Hematopoietic multipotent progenitor cell treated with erythropoietin and hydrocortisone succinate and interleukin-3 and kit ligand, for 17 days (in vitro differentiated cells): ENCODE results near the gene MTM1.

Experiments used
- DNase-seq: peaks from one replicate; pipeline ENCODE4 v3.0.0-alpha.2; 2015; ENCODE audit warnings: low spot score

MTM1 gene

GRCh38 chrX:150602743-150603142 is 34.3 kb downstream of the MTM1 start:
- no peak for DNase-seq

DNA sequence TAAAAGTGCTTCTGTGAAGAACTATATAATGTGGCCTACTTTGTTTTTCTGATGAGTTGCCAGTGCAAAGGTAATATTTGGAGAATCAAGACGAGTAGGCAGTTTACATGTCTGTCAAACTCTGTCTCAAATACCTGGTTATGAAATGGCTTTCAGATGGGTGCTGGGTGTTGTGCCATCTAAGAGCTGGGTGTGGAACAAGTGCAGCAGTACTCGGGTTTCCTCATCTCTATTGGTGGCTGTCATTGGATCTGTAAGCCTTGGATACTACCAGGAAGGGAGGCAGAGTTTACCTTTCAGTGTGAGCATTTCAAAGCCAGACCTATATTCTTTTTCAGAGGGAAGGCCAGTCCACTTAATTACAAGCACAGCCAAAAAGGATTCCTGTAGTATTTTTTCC is 37.2 kb downstream of the MTM1 start:
- no peak for DNase-seq

DNA sequence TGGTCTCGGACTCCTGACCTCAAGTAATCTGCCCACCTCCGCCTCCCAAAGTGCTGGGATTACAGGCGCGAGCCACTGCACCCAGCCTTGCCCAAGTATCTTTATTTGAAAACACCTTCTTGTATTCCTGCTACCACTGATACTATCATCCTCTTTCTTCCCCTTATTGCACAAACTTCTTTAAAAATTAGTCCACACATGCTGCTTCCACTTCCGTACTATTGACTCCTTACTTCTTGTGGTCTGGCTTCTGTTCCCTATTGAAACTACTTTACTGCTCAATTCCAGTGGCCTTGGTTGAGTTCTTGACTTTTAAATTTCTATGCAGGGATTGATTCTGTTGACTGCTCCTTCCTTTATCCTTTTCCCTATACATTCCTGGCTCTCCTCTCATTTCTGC is 38.8 kb downstream of the MTM1 start:
- no peak for DNase-seq

DNA sequence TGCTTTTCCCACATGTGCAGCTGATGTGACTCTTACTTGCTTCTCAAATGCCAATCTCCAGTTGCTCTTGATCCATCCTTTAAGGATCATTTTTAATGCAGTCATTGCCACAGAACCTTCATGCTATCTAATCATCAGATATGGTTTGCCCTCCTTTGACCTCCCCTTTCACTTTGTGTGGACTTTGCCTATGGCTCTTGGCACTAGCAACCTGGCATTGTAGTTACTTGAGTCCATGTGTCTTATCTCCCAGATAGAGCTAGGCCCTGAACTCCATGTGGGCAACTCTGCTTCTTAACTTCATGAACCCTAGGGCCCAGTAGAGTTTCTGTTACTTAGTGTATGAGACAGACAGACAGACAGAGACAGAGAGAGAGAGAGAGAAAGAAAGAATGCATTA is 41.6 kb downstream of the MTM1 start:
- no peak for DNase-seq

DNA sequence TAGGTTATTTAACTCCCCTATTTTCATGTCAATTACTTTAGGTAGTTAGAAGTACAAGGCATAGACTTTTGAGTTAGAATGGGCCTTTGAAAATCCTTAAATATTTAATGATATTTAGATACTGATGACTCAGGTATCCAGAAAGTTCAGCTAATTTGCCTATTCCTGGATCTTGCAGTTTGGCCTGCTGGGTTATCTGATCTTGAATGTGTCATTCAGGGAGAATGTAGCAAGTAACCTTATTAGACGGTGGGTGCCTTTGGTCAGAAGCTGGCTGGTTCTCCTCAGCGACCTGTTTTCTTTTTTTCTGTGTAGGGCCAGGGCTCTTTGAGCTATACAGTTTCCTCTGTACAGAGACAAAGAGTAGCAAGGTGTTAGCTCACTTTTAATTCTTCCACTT is 42.0 kb downstream of the MTM1 start:
- no peak for DNase-seq

DNA sequence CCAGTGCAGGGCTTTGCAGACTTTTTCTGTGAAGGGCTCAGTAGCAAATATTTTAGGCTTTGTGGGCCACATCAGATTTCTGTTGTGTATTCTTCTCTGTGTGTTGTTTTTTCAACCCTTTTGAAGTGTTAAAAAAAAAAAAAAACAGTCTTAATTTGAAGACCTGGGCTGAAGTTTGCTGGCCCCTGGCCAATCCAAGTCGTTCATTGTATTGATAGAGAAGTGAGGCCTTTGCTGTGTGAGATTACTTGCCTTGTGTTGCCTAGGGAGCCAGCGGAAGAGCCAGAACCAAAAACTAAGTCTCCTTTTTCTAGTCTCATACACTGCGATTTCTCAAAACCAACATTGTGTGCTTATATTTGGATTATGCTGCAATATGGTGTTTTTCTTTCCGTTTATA is 46.9 kb downstream of the MTM1 start:
- no peak for DNase-seq

- DNase-seq = no peak
Observed at GRCh38 chrX:150616179-150616862, 47.9 kb downstream of the MTM1 start.

DNA sequence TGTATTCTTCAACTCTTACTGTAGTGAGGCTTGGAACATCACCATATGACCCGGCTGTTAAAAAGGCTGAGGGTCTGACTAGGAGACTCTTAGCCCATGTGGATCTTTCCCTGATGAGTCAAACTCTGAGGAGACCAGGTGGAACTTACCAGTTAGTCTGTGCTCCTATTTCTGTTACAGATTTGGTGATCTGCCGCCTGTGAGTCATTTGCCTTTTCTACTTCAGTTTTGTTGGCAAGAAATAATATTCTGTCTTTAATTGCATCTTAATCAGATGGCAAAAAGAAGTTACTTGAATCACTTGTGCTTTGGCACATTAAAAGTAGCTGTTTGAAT is 48.4 kb downstream of the MTM1 start:
- no peak for DNase-seq

DNA sequence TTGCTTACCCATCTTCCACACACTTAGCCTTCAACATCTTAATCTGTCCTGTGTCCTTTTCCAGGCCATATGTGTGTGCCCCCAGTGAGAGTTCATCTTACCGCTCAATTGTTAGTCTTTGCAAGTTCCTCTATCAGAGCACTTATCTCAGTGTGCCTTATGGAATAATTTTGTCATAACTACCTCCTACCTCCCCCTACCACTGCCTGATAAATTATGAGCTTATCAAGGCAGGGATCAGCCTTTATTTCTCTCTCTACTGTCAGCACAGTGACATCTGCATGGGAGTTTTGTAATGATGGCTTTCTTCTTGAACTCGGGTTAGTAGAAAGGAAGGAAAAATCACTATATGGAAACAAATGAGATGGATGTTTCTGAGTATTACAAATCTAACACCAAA is 53.2 kb downstream of the MTM1 start:
- no peak for DNase-seq

DNA sequence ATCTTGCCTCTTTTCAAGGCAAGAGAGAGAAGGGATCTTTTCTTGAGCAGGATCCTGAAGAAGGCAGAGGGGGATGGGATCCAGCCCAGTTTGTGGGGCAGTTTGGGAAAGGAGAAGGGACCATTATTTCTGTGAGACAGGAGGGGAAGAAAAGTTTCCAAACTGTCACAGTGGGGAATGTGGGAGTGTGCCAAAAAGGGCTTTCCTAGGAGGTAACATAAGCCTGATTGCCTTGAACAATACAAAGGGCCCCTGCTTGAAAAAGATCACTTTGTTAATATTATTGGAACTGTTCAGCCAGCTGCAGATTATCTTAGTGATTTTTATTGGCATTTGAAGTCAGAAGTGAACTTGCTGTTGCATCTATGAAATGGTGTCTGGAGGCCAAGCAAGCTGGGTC is 55.2 kb downstream of the MTM1 start:
- no peak for DNase-seq

DNA sequence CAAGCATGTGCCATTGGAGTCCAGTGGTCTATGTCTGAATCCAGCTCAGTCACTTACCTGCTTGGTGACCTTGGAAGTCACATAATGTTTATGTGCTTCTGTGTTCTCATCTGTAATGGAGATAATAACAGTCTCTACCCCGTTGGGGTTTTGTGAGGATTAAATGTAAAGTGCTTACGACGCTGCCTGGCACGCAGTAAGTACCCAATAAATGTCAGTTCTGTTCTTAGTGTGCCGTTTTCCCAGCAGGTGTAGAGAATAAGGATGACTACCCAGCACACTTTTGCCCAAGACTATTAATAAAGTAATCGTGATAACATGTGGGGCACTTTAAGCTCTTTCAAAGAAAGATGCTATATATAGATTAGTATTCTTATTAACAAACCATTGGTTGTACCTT is 56.7 kb downstream of the MTM1 start:
- DNase-seq = no peak

GRCh38 chrX:150625875-150626274 is 57.5 kb downstream of the MTM1 start:
- no peak for DNase-seq

GRCh38 chrX:150627957-150628356 is 59.5 kb downstream of the MTM1 start:
- DNase-seq = no peak

DNA sequence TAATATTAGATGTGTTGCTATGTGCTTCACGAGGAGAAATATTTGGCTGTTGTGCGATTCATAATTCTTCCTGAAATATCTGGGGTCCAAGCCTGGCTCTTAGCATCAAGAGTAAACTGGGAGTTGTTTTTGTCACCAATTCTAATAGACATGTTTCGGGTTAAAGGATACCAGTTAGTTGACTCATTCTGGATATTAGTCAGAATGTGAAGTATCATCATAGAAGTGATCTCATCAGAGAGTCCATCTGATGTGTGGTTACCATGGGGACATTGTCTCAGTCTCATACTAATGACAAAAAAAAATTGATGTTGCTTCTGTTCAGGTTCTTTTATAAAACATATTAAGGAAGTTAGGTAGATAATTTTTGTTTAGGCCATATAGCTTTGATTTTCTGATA is 67.5 kb downstream of the MTM1 start:
- no peak for DNase-seq

DNA sequence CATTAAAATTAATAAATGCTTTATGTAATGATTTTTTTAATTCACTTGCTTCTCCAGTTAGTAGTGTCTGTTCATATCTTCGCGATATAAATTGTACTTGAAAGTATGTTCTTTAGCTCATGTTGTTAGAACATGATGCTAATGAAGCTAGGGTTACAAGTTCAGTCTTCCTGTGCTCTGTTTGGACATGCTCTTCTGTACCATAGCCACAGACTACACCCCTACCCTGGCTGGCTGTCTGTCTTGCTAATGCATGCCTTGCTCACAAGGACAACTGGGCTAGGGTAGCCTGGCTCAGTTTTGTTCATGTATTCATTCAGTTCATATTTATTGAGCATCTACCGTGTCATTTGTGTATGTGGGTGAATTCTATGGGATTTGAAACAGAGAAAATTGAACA is 74.0 kb downstream of the MTM1 start:
- no peak for DNase-seq

- DNase-seq = no peak
Observed at GRCh38 chrX:150643271-150643670, 74.8 kb downstream of the MTM1 start.

DNA sequence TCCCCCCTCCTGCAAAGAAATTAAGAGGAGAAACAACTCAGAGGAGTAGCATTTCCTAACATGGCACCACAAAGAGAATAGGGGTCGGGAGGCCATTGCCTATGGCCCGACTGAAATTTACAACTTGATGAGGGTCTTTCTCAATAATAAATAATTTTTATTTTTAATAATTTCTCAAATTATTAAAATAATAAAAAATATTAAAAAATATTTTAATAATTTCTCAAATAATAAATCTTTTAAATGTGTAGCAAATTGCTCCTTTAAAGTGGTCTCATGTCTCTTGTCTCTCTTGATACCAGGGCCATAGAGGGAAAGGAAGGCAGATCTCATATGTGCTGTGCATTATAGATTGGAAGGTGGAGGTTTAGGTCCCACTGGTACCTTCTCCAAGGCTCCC is 75.5 kb downstream of the MTM1 start:
- DNase-seq = no peak

GRCh38 chrX:150644422-150644821 is 76.0 kb downstream of the MTM1 start:
- DNase-seq = no peak

DNA sequence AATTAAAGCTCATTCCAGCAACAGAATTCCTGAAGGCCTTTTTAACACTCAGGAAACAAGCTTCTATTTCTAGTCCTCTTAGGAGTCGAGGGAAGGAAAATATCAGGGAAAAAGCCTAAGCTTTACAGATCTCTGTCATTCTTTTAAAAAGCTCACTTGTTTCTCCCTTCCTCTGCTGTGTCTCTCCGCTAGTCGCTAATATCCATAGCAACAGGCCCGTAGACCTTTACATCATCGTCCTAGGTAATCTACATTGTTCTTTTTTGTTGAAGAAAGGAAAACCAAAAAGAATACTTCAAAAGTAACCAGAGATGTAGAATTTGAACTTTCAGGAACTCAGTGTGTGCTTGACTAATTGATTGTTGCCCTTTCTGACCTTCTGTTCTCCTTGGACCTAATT is 78.9 kb downstream of the MTM1 start:
- no peak for DNase-seq

GRCh38 chrX:150648296-150648940 is 80.0 kb downstream of the MTM1 start:
- DNase-seq = no peak

DNA sequence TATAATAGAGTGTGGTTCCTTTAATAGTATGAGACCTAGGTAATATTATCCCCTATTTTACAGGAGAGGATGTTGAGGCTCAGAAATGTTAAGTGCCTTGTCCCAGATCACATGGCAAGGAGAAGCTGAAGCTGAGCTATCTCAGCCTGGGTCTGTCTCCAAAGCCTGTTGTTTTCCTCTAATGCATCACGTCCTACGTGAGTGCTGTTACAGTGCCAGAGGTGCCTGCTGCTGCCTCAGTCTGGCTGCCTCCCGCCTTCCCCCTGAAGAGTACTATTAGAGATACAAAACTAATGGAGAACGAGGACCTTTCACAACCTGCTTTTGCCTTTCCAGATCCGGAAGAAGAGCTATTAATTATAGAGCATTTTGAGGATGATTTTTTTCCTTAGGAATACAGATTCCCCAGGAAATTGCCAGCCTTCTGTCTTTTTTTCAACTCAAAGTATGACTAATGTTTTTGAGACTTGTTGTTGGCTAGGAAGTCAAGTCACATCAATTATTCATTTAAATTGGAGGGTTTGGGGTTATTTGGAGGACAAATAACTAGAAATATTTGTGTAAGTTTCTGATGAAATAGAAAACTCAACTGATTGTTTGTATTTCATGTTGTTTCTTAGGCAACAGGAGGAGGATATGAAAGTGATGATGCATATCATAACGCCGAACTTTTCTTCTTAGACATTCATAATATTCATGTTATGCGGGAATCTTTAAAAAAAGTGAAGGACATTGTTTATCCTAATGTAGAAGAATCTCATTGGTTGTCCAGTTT is 80.9 kb downstream of the MTM1 start:
- no peak for DNase-seq

DNA sequence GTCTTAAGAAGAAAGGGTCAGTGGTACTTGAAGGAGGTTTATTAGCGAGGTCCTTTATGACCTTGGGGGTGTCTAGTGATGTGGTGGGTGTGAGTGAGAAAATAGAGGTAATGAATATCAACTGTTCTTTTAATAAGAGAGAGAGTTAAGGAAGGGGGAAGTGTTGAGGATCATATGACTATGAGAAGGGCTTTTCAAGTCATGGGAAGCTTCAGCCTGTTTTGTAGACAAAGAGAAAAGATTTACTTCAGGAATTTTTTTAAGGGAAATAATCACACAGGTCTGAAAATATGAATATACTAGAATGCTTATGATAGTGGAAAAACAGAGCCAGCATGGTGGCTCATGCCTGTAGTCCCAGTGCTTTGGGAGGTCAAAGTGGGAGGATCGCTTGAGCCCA is 83.5 kb downstream of the MTM1 start:
- no peak for DNase-seq

- no peak for DNase-seq
Observed at GRCh38 chrX:150655788-150656187, 87.4 kb downstream of the MTM1 start.

DNA sequence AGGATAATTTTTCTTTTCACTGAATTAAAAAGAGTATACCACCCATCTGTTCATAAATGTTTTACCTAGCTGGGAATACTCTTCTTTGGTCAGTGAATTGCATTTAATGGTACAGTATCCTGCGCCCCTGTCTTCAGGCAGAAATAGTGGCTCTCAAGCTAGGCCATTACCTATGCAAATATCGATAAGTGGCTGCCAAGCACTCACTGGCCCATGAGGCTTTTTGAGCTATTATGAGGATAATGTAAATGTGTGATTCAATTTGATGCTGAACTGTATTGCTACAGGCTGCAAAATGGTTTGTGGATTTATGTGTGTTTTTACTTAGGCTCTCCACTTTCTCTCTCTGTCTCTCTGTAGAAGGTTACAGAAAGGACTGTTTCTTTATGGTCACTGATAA is 94.7 kb downstream of the MTM1 start:
- no peak for DNase-seq
